Naive thymus-derived CD8-positive, alpha-beta T cell (primary cell): ENCODE data around the gene TAF6. TPM values are rescaled to one million over a fixed set of nuclear protein-coding genes. Genes with fewer than 3 reads are reported as not detected.
"Not testable (repeated sequence)": the region's sequence is repeated elsewhere in the genome, so short reads cannot be mapped to it uniquely, and the experiment has no call there.

ENCODE experiments used
- ATAC-seq, 2 donors: fragments of 150-1000 bp; cut with Tn5 transposase in 1 of 2; sonication (Bioruptor Pico), chemical (Tn5 transposase) in 1 of 2; 1 replicate in 1 of 2; 2 replicates in 1 of 2; pipeline ENCODE4 v1.10.0; 2021; ENCODE audit warnings: mild to moderate bottlenecking in 2 of 2, moderate library complexity in 2 of 2
- POLR2A ChIA-PET: fragments of 350-600 bp; sonication (Branson Sonifier 250); formaldehyde crosslinking; loops from one replicate; lab custom pipeline; 2021; ENCODE audit warnings: antibody characterized with exemption; lab: Charles Lee
- DNase-seq, 10 donors: peaks; one replicate each; pipeline versions ENCODE4 v3.0.0 to v3.0.0-alpha.2; 2020 to 2022
- H3K27ac Mint-ChIP-seq, 10 donors: one replicate each; pipeline ENCODE4 v1.8.0; 2020 to 2022; ENCODE audit warnings: mild to moderate bottlenecking in 10 of 10, mixed read lengths in 10 of 10, moderate library complexity in 4 of 10, inconsistent platforms in 1 of 10
- H3K27me3 Mint-ChIP-seq, 5 donors: one replicate each; pipeline ENCODE4 v1.8.0; 2021 to 2022; ENCODE audit warnings: mixed read lengths in 5 of 5
- H3K36me3 Mint-ChIP-seq, 3 donors: one replicate each; pipeline ENCODE4 v1.8.0; 2020 to 2022; ENCODE audit warnings: mixed read lengths in 3 of 3, mild to moderate bottlenecking in 2 of 3, inconsistent platforms in 1 of 3
- H3K4me1 Mint-ChIP-seq, 4 donors: one replicate each; pipeline ENCODE4 v1.8.0; 2021 to 2022; ENCODE audit warnings: mixed read lengths in 4 of 4
- H3K4me3 Mint-ChIP-seq, 10 donors: one replicate each; pipeline ENCODE4 v1.8.0; 2020 to 2022; ENCODE audit warnings: mild to moderate bottlenecking in 10 of 10, mixed read lengths in 10 of 10, moderate library complexity in 6 of 10, inconsistent platforms in 1 of 10
- H3K9me3 Mint-ChIP-seq, 9 donors: one replicate each; pipeline ENCODE4 v1.8.0; 2020 to 2022; ENCODE audit warnings: mixed read lengths in 9 of 9, mild to moderate bottlenecking in 3 of 9, inconsistent platforms in 1 of 9, moderate library complexity in 1 of 9
- polyA plus RNA-seq, 3 donors: library from polyadenylated mRNA; unstranded; fragments of 300-500 nt; fragmentation: Illumina TruSeq; gene quantifications; one replicate each; pipeline ENCODE4 v1.2.3, GENCODE V29; 2021
- total RNA-seq, 8 experiments: library from RNA in 2 of 8; stranded (reverse) in 2 of 8; gene quantifications; one replicate each; pipeline ENCODE4 v1.2.3 and lab custom pipeline; 2021 to 2026

Gene TAF6
- total and polyA plus RNA-seq, 5 experiments from 2014 or later: 21.3 to 68.7 (median 39.0) TPM

DNA sequence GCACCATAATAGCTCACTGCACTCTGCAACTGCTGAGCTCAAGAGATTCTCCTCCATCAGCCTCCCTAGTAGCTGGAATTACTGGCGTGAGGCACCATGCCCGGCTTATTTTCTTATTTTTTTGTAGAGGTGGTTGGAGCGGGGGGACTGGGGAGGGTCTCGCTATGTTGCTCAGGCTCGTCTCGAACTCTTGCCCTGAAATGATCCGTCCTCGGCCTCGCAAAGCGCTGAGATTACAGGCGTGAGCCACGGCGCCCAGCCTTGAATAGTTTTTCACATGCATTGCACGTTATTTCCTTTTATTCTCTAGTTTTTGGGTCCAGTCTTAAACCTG lies 29.0 kb upstream of the TAF6 start:
- POLR2A ChIA-PET: interaction anchor here (0.6 to 16.1 kb wide), 34 partner anchors 9 to 1104 kb away, joined by 3 to 358 read pairs (median 4); partner anchors contain the start of genes CNPY4, GAL3ST4, GPC2 and MBLAC1
- Mint-ChIP-seq H3K36me3 (peaks cover 0 to 26% (median 7%) of the 10 kb centered on the region in 3 donors), H3K27ac (peak overlapping the region; percentile 96 to 99 (median 98)), H3K9me3 (no peaks in the 10 kb centered on the region), H3K4me1 (peaks cover 19 to 42% (median 36%) of the 10 kb centered on the region in 4 donors), H3K4me3 (peak overlapping the region; percentile 89 to 99 (median 94)), H3K27me3 (no peaks in the 10 kb centered on the region)
- DNase-seq (no peak), ATAC-seq (peak; percentile 6 to 24)

DNA sequence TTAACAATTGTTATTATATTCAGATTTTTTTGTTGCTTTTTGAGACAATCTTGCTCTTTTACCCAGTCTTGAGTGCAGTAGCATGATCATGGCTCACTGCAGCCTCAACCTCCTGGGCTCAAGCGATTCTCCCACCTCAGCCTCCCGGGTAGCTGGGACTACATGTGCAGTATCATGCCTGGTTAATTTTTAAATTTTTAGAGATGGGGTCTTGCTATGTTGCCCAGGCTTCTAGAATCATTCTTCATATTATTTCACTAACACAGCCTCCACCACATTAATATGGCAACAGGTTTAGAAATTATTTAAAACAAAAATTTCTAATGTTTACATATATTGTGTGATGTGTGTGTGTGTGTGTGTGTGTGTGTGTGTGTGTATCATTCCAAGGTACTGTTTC lies 28.1 kb upstream of the TAF6 start:
- POLR2A ChIA-PET: interaction anchor here (0.7 to 16.1 kb wide), 11 partner anchors 17 to 222 kb away, joined by 3 to 358 read pairs (median 4); partner anchors contain the start of genes CNPY4, GAL3ST4, GPC2 and MBLAC1
- Mint-ChIP-seq H3K27ac (peak overlapping the region in 2 of 10 donors; percentile 74 to 96), H3K4me3 (peak overlapping the region in 1 of 10 donors; percentile 4), H3K27me3 (no peaks in the 10 kb centered on the region), H3K4me1 (peaks cover 14 to 33% (median 29%) of the 10 kb centered on the region in 4 donors), H3K9me3 (no peaks in the 10 kb centered on the region), H3K36me3 (peaks cover 0 to 16% (median 3%) of the 10 kb centered on the region in 3 donors)
- ATAC-seq (no peak), DNase-seq (no peak)

DNA sequence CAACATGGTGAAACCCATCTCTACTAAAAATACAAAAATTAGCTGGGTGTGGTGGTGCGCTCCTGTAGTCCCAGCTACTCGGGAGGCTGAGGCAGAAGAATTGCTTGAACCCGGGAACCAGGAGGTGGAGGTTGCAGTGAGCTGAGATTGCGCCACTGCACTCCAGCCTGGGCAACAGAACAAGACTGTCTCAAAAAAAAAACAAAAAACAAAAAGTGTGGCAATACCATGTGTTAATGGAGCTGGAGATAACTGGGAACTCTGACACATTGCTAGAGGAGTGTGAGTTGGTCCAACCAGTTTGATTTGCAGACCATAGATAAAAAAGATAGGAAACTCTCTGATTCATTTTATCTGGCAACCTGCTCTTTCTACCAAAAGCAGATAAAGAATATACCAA lies 27.2 kb upstream of the TAF6 start:
- Mint-ChIP-seq H3K4me1 (peaks cover 13 to 28% (median 21%) of the 10 kb centered on the region in 4 donors), H3K27ac (peak overlapping the region in 2 of 10 donors; percentile 29)
- DNase-seq, H3K9me3 Mint-ChIP-seq, ATAC-seq, H3K36me3 Mint-ChIP-seq, H3K27me3 Mint-ChIP-seq, H3K4me3 Mint-ChIP-seq: not testable (repeated sequence)
- POLR2A ChIA-PET: interaction anchor here (0.7 to 16.1 kb wide), 2 partner anchors 10 to 18 kb away, joined by 5 to 358 read pairs; partner anchors contain the start of genes GAL3ST4 and TRAPPC14

DNA sequence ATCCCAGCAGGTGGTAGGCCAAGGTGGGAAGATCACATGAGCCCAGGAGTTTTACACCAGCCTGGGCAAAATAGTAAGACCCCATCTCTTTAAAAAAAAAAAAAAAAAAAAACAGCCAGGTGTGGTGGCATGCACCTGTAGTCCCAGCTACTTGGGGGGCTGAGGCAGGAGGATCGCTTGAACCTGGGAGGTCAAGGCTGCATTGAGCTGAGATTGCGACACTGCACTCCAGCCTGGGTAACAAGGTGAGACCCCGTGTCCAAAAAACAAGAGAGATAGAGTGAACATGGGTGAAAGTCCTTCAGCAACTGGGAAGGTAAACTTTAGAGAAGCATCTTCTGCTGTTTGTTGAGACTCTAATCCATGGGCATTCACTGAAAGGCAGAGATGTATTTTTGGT lies 23.3 kb upstream of the TAF6 start:
- DNase-seq (no peak), ATAC-seq (no peak)
- H3K36me3 Mint-ChIP-seq: no peaks in the 10 kb centered on the region
- no peak overlapping the region for H3K4me3 Mint-ChIP-seq
- no peaks in the 10 kb centered on the region for H3K27me3 Mint-ChIP-seq
- peaks cover 0 to 22% (median 9%) of the 10 kb centered on the region in 4 donors for H3K4me1 Mint-ChIP-seq
- H3K27ac Mint-ChIP-seq: peak overlapping the region in 1 of 10 donors; percentile 43
- H3K9me3 Mint-ChIP-seq: no peaks in the 10 kb centered on the region
- POLR2A ChIA-PET: interaction anchor here (0.7 to 1.5 kb wide), 6 partner anchors 11 to 530 kb away, joined by 3 to 10 read pairs (median 6); partner anchors contain the start of gene GAL3ST4

DNA sequence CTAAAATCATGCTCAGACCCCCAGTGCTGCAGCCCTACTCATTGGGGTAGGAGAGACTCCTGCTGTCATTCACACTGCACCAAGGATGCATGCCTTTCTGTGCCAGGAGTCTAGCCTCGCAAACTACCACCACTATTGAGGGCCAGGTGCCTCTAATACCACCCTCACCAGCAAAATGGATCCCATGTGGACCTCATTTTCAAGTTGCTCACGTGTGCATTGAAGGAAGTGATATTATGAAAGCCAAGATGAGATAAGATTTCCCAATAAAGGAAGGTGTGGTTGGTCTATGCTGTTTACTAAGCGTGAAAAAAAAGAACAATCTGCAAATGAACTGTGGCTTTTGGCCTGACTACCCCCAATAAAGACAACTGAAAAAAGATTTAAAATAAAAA lies 22.4 kb upstream of the TAF6 start:
- no peaks in the 10 kb centered on the region for H3K9me3 Mint-ChIP-seq
- H3K4me3 Mint-ChIP-seq: no peak overlapping the region
- peaks cover 0 to 22% (median 9%) of the 10 kb centered on the region in 4 donors for H3K4me1 Mint-ChIP-seq
- POLR2A ChIA-PET: interaction anchor here (0.6 to 1.5 kb wide), 3 partner anchors 12 to 113 kb away, joined by 6 to 7 read pairs (median 6); no protein-coding TSS in a partner anchor
- no peak for ATAC-seq
- H3K27ac Mint-ChIP-seq: peak overlapping the region in 1 of 10 donors; percentile 4
- H3K27me3 Mint-ChIP-seq: no peaks in the 10 kb centered on the region
- H3K36me3 Mint-ChIP-seq: no peaks in the 10 kb centered on the region
- no peak for DNase-seq

DNA sequence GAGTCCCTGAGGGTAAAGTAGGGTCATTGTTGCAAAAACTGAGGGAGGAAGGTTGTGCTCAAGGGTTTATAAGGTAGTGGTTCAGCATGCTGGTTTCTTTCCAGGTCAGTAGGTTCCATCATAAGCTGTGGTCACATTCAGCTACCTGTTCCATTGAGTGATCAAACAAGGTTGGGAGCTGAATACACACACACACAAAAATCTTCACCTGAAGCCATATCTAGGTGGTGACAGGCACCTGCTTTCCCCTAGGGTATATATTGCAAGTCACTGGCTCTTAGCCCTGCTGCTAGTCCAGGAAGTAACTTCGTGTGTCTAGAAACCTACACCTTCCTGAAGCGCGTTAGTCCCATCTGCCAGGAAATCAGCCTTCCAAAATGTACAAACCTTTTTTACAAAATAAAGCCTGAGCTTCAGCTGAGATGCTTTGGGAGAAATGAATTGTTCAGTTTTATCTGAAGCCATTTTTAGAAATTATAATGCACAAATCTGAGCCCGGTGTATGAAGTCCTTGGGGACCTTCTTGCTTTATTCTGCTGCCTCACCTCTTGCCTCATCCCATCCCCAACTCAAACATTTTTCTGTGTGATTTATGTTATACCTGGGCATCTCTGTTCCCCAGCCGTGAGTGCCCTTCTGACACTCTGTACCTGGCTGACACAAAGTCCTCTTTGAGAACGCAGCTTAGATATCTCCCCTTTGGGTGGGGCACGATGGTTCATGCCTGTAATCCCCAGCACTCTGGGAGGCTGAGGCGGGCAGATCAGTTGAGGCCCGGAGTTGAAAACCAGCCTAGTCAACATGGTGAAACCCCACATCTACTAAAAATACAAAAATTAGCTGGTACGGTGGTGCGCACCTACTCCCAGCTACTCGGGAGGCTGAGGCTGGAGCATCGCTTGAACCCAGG lies 18.9 kb upstream of the TAF6 start:
- Mint-ChIP-seq H3K27me3 (no peaks in the 10 kb centered on the region), H3K36me3 (no peaks in the 10 kb centered on the region), H3K4me3 (peak overlapping the region in 3 of 10 donors; percentile 12 to 49 (median 29)), H3K4me1 (peaks cover 0 to 22% (median 9%) of the 10 kb centered on the region in 4 donors), H3K9me3 (no peaks in the 10 kb centered on the region), H3K27ac (peak overlapping the region in 8 of 10 donors; percentile 69 to 88 (median 79))
- POLR2A ChIA-PET: interaction anchor here (0.6 to 2.5 kb wide), 12 partner anchors 10 to 157 kb away, joined by 3 to 9 read pairs (median 5); partner anchors contain the start of genes GPC2, LAMTOR4, PVRIG and STAG3
- DNase-seq (peak in 1 of 10 donors; percentile 32), ATAC-seq (peak; percentile 47 to 71)

DNA sequence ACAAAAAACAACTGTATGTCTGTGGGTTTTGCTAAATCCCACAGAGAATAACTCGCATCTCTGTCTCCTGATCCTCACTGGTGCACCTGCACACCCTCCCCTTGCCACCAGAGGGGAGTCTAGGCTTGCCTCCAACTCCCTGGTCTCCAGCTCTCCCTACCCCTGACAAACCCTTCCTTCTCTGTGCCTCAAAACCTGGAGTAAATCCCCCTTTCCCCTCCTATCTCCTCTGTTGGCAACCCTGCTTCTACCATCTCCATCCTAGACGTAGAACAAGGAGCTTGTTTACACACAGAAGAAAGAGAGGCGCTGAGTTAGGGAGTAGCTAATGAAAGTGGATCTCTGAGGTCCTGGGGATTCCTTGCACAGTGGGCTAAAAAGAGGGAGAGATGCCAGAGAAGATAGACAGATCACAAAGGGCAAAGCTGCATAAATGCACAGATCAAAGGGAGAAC lies 13.6 kb upstream of the TAF6 start:
- no peaks in the 10 kb centered on the region for H3K36me3 Mint-ChIP-seq

DNA sequence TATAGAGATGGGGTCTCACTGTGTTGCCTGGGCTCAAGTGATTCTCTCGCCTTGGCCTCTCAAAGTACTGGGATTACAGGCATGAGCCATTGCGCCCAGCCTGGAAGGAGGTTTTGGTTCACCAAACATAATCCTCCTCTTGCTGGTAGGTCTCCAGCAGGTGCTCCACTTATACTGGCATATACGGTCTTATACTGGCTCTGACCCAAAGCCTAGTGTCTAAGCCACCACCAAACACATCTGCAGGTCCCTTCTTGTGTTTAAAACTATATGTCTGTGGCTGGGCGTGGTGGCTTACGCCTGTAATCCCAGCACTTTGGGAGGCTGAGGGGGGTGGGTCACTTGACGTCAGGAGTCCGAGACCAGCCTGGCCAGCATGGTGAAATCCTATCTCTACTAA lies 13.0 kb upstream of the TAF6 start:
- Mint-ChIP-seq H3K27me3 (no peaks in the 10 kb centered on the region), H3K27ac (peak overlapping the region in 4 of 10 donors; percentile 50 to 82 (median 63)), H3K4me3 (peak overlapping the region in 2 of 10 donors; percentile 14 to 24), H3K4me1 (peaks cover 9 to 29% (median 22%) of the 10 kb centered on the region in 4 donors), H3K36me3 (no peaks in the 10 kb centered on the region), H3K9me3 (no peaks in the 10 kb centered on the region)
- POLR2A ChIA-PET: interaction anchor here (0.7 to 3.0 kb wide), 9 partner anchors 11 to 275 kb away, joined by 3 to 16 read pairs (median 5); partner anchors contain the start of genes GAL3ST4, LAMTOR4, PVRIG and TRAPPC14
- DNase-seq (no peak), ATAC-seq (no peak)

More for the DNA sequence above, 13.6 kb upstream of the TAF6 start:
- POLR2A ChIA-PET: interaction anchor here (0.7 to 3.0 kb wide), 11 partner anchors 12 to 275 kb away, joined by 3 to 16 read pairs (median 5); partner anchors contain the start of genes GAL3ST4, LAMTOR4, PVRIG and TRAPPC14
- H3K4me1 Mint-ChIP-seq: peaks cover 9 to 29% (median 24%) of the 10 kb centered on the region in 4 donors
- H3K4me3 Mint-ChIP-seq: peak overlapping the region in 3 of 10 donors; percentile 14 to 59 (median 28)
- ATAC-seq (peak; percentile 77 to 78), DNase-seq (peak; percentile 44 to 82 (median 61))
- H3K27me3 Mint-ChIP-seq: no peaks in the 10 kb centered on the region
- no peaks in the 10 kb centered on the region for H3K9me3 Mint-ChIP-seq
- peak overlapping the region in 8 of 10 donors; percentile 3 to 82 (median 32) for H3K27ac Mint-ChIP-seq

DNA sequence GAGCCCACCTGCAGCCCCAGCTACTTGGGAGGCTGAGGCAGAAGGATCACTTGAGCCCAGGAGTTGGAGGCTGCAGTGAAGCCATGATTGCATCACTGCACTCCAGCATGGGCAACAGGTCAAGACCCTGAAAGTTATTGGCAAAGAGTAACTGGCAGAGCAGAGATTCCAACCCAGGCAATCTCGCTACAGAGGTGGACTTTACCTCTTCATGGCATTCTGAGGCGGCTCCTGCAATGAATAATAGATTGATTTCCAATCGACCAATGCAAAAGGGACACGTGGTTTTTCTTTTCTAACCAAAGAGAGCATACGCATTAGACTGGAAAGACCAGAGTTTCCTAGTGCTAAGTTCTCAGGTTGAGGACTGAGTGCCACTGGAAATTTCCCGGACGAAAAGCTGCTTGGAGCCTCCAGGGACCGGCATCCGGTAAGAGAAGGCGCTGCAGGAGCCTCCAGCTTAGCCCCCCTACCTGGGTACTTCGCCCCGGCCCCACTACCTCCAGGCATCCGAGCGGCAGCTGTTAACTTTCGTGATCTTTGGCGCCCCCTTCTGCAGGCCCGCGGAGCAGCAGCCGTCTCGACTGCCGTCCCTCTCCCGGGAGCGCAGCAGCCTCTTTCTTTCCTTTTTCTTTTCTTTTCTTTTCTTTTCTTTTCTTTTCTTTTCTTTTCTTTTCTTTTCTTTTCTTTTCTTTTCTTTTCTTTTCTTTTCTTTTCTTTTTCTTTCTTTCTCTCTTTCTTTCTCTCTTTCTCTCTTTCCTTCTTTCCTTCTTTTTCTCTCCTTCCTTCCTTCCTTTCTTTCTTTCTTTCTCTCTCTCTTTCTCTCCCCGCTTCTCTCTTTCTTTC lies 11.7 kb upstream of the TAF6 start:
- Mint-ChIP-seq H3K27me3 (no peaks in the 10 kb centered on the region), H3K4me3 (peak overlapping the region in 4 of 10 donors; percentile 8 to 31 (median 17)), H3K27ac (peak overlapping the region in 2 of 10 donors; percentile 4 to 22), H3K4me1 (peaks cover 14 to 35% (median 34%) of the 10 kb centered on the region in 4 donors), H3K9me3 (no peaks in the 10 kb centered on the region), H3K36me3 (no peaks in the 10 kb centered on the region)
- DNase-seq: peak; percentile 70 to 89 (median 82)
- POLR2A ChIA-PET: interaction anchor here (0.6 to 15.9 kb wide), 9 partner anchors 11 to 298 kb away, joined by 3 to 252 read pairs (median 5); partner anchors contain the start of genes AP4M1, CNPY4, GPC2 and MCM7
- no peak for ATAC-seq

DNA sequence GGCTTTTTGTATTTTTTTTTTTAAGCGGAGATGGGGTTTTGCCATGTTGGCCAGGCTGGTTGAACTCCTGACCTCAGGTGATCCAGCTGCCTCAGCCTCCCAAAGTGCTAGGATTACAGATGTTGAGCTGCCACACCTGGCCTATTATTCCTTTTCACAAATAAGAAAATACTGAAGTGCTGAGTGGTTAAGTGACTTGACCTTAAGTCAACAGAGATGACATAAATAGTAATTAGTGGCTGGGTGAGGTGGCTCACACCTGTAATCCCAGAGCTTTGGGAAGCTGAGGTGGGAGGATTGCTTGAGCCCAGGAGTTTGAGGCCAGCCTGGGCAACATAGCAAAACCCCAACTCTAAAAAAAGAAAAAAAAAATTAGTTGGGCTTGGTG lies 11.1 kb upstream of the TAF6 start:
- H3K27me3 Mint-ChIP-seq, DNase-seq, H3K36me3 Mint-ChIP-seq, ATAC-seq, H3K4me3 Mint-ChIP-seq, H3K27ac Mint-ChIP-seq, H3K9me3 Mint-ChIP-seq: not testable (repeated sequence)
- POLR2A ChIA-PET: interaction anchor here (0.6 to 15.9 kb wide), 8 partner anchors 10 to 136 kb away, joined by 3 to 252 read pairs (median 7); partner anchors contain the start of genes AP4M1, CNPY4, GPC2 and LAMTOR4
- H3K4me1 Mint-ChIP-seq: peaks cover 14 to 41% (median 39%) of the 10 kb centered on the region in 4 donors

DNA sequence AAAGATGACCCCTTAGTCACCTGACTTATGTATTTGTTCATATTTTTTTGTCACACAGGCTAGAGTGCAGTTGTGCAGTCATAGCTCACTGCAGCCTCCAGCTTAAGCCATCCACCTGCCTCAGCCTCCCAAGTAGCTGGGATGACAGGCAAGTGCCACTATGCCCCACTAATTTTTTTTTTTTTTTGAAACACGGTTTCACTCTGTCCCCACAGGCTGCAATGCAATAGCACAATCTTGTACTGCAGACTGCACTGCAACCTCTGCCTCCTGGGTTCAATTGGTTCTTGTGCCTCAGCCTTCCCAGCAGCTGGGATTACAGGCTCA lies 9.4 kb upstream of the TAF6 start:
- no peak for ATAC-seq
- peaks cover 19 to 53% (median 50%) of the 10 kb centered on the region in 4 donors for H3K4me1 Mint-ChIP-seq

More for the DNA sequence above, 9.4 kb upstream of the TAF6 start:
- peak overlapping the region; percentile 73 to 99 (median 83) for H3K4me3 Mint-ChIP-seq
- no peaks in the 10 kb centered on the region for H3K36me3 Mint-ChIP-seq
- peak overlapping the region in 7 of 10 donors; percentile 7 to 88 (median 82) for H3K27ac Mint-ChIP-seq
- POLR2A ChIA-PET: interaction anchor here (0.6 to 15.9 kb wide), 14 partner anchors 8 to 302 kb away, joined by 3 to 252 read pairs (median 3); partner anchors contain the start of genes AP4M1, COPS6, GPC2 and LAMTOR4
- H3K9me3 Mint-ChIP-seq: no peaks in the 10 kb centered on the region
- H3K27me3 Mint-ChIP-seq: no peaks in the 10 kb centered on the region
- no peak for DNase-seq
